Measurements from ENCODE around the gene MYMX. TPM values are rescaled to one million over a fixed set of nuclear protein-coding genes. Genes with fewer than 3 reads are reported as not detected.

The MYMX gene
- total RNA-seq, 1 donor from 2014 or later, result not detected

DNA sequence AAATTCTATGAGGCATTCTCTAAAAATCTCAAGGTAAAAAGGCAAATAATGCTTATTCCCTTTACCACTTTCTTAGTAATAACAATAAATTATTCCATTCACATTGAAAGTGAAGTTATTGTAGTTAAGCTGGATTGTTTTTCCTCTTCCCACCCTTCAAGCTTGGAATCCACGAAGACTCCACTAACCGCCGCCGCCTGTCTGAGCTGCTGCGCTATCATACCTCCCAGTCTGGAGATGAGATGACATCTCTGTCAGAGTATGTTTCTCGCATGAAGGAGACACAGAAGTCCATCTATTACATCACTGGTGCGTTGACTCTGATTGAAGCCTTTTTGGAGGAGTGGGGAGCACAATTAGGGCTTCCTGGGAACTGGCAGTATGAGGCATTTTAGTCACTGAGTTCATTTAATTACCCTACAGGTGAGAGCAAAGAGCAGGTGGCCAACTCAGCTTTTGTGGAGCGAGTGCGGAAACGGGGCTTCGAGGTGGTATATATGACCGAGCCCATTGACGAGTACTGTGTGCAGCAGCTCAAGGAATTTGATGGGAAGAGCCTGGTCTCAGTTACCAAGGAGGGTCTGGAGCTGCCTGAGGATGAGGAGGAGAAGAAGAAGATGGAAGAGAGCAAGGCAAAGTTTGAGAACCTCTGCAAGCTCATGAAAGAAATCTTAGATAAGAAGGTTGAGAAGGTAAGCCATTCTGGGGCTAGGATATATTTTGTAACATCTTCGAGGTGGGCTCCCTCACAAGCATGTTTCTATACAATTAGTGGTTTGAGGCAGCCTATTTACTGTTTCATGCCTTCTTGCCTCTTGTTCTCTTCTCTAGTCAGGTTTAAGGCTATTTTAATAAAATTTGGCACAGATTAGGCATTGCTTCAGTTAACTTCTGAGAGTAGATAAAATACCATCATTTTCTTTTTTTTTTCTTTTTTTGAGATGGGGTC, 35.1 kb downstream of the MYMX start:
- no peak overlapping the region for H3K4me3 Mint-ChIP-seq (ENCODE audit: unreplicated experiment)
- peaks cover 61% of the 10 kb centered on the region for H3K4me1 Mint-ChIP-seq (ENCODE audit: unreplicated experiment)
- H3K36me3 Mint-ChIP-seq (ENCODE audit: unreplicated experiment), result peaks cover 62% of the 10 kb centered on the region
- TF ChIP-seq, protein P1, sequence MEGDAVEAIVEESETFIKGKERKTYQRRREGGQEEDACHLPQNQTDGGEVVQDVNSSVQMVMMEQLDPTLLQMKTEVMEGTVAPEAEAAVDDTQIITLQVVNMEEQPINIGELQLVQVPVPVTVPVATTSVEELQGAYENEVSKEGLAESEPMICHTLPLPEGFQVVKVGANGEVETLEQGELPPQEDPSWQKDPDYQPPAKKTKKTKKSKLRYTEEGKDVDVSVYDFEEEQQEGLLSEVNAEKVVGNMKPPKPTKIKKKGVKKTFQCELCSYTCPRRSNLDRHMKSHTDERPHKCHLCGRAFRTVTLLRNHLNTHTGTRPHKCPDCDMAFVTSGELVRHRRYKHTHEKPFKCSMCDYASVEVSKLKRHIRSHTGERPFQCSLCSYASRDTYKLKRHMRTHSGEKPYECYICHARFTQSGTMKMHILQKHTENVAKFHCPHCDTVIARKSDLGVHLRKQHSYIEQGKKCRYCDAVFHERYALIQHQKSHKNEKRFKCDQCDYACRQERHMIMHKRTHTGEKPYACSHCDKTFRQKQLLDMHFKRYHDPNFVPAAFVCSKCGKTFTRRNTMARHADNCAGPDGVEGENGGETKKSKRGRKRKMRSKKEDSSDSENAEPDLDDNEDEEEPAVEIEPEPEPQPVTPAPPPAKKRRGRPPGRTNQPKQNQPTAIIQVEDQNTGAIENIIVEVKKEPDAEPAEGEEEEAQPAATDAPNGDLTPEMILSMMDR (IDR thresholded peaks at IDR 0.05), result no peak
- H3K27me3 Mint-ChIP-seq (ENCODE audit: unreplicated experiment), result no peaks in the 10 kb centered on the region
- H3K9me3 Mint-ChIP-seq (ENCODE audit: unreplicated experiment), result no peaks in the 10 kb centered on the region
- no peak for DNase-seq (ENCODE audit: extremely low spot score, unreplicated experiment)
- no peak overlapping the region for H3K27ac Mint-ChIP-seq (ENCODE audit: unreplicated experiment)

DNA sequence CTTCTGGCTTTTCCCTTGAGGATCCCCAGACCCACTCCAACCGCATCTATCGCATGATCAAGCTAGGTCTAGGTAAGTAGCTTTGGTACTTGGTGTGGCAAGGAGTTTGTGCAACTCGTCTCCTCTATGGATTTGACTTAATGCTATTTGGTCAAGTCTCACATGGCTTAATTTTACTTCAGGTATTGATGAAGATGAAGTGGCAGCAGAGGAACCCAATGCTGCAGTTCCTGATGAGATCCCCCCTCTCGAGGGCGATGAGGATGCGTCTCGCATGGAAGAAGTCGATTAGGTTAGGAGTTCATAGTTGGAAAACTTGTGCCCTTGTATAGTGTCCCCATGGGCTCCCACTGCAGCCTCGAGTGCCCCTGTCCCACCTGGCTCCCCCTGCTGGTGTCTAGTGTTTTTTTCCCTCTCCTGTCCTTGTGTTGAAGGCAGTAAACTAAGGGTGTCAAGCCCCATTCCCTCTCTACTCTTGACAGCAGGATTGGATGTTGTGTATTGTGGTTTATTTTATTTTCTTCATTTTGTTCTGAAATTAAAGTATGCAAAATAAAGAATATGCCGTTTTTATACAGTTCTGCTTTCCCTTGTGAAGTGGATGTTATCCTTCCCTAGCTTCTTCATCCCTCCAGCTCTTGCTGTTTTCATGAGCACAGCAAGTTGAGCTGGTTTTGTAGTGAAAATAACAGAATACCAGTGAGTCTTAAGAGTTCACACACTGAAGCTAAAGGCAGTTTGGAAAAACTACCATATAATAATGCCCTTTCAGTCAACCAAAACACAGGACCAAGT, 36.8 kb downstream of the MYMX start:
- no peaks in the 10 kb centered on the region for H3K27me3 Mint-ChIP-seq (ENCODE audit: unreplicated experiment)
- peaks cover 67% of the 10 kb centered on the region for H3K4me1 Mint-ChIP-seq (ENCODE audit: unreplicated experiment)
- DNase-seq (ENCODE audit: extremely low spot score, unreplicated experiment), result no peak
- no peaks in the 10 kb centered on the region for H3K9me3 Mint-ChIP-seq (ENCODE audit: unreplicated experiment)
- H3K4me3 Mint-ChIP-seq (ENCODE audit: unreplicated experiment), result no peak overlapping the region
- H3K27ac Mint-ChIP-seq (ENCODE audit: unreplicated experiment), result peak overlapping the region; percentile 47
- TF ChIP-seq, protein P1 (IDR thresholded peaks at IDR 0.05), result peak; percentile 59
- H3K36me3 Mint-ChIP-seq (ENCODE audit: unreplicated experiment), result peaks cover 62% of the 10 kb centered on the region

DNA sequence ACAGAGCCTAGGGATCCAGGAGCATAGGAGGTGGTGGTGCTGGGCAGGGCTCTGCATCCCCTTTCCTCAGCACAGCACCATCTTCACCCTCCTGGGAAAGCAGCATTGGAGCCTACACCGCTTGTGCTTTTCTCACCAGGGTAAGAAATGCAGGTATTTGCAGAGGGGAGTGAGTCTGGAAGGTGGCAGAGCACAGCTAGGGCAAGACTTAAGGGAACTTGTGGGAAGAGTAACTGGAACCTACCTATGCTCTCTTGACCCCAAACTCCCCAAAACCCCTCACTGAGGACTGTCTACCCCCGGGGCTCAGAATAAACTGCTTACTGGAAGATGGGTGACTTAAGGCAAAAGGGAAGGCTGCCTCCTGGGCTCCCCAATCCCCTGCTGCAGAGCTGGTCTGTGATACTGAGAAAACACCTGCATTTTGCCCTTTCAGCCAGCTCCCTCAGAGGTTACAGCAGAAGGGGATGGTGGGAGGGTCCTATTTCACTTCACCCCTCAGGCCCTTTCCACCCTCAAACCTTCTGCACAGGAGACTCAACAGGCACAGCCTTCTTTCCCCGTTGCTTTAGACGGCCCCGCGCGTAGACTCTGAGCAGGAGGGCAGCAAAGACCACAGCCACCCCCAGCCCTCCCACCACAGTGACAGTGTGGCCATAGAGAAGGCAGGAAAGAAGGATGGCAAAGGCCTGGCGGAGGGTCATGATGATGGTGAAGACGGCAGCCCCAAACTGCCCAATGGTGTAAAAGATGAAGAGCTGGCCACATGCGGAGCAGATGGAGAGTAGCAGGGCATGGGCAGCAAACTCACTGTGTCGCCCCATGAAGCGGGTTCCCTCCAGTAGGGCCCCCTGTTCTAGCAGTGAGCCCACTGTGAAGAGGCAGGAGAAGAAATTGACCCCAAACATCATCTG, 37.7 kb downstream of the MYMX start:
- no peak for DNase-seq (ENCODE audit: extremely low spot score, unreplicated experiment)
- Mint-ChIP-seq H3K9me3 (ENCODE audit: unreplicated experiment) (no peaks in the 10 kb centered on the region), H3K4me1 (ENCODE audit: unreplicated experiment) (peaks cover 59% of the 10 kb centered on the region), H3K27me3 (ENCODE audit: unreplicated experiment) (no peaks in the 10 kb centered on the region), H3K27ac (ENCODE audit: unreplicated experiment) (peak overlapping the region; percentile 42), H3K4me3 (ENCODE audit: unreplicated experiment) (no peak overlapping the region), H3K36me3 (ENCODE audit: unreplicated experiment) (peaks cover 61% of the 10 kb centered on the region)
- TF ChIP-seq, protein P1 (IDR thresholded peaks at IDR 0.05), result no peak

DNA sequence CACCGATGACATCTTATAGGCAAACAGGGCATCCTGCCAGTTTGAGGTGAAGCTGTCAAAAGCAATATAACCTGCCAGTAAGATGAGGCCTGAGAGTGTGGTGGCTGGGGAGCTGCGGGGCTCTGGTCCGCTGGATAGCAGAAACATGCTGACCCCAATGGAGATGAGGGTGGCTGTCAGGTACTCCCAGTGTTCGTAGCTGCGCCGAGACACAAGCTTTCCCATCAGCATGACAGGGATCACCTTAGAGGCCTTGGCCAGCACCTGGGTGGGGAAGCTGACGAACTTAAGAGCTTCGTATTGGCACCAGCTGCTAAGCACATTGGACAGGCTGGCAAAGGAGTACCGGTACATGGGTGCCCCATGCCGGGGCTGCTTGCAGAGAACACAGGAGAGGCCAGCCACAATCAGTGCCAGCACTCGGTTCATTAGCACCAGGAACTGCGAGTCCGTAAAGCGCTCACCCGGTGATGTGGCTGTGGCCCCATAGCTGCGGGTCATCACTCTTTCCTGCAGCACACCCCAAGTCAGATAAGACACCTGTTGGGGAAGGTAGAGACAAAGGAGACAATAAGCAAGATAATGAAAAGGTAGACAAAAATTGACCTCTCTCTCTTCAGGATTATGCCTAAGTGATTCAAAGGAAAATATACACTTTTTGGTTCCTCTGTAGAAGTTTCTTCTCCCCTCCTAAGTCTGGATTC, 38.5 kb downstream of the MYMX start:
- H3K36me3 Mint-ChIP-seq (ENCODE audit: unreplicated experiment), result peaks cover 56% of the 10 kb centered on the region
- peaks cover 52% of the 10 kb centered on the region for H3K4me1 Mint-ChIP-seq (ENCODE audit: unreplicated experiment)
- H3K9me3 Mint-ChIP-seq (ENCODE audit: unreplicated experiment), result no peaks in the 10 kb centered on the region
- H3K27ac Mint-ChIP-seq (ENCODE audit: unreplicated experiment), result peak overlapping the region; percentile 87
- TF ChIP-seq, protein P1 (IDR thresholded peaks at IDR 0.05), result no peak
- no peak for DNase-seq (ENCODE audit: extremely low spot score, unreplicated experiment)
- H3K27me3 Mint-ChIP-seq (ENCODE audit: unreplicated experiment), result no peaks in the 10 kb centered on the region
- H3K4me3 Mint-ChIP-seq (ENCODE audit: unreplicated experiment), result peak overlapping the region; percentile 89
